ENCODE results near the gene LRFN2. TPM values are rescaled to one million over a fixed set of nuclear protein-coding genes. Genes with fewer than 3 reads are reported as not detected.
A peak's percentile ranks its signal among the peaks of the same experiment; 100 is the strongest.

LRFN2 gene
- total RNA-seq, 1 experiment from 2014 or later: not detected

DNA sequence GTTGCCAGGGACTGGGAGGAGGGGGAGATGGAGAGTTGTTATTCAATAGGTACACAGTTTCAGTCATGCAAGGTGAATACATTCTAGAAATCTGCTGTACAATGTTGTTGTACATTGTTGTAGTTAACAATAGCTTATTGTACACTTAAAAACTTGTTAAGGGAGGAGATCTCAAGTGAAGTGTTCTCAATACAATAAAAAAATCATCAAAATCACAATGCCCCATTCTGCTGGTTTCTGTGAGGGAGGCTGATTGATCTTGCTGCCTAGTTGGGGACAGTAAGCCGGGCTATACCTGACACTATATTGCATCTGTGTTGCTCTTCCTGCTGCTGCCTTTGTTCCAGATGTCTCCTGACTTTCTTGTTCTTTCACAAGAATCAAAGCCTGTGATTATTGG, 232.1 kb downstream of the LRFN2 start:
- Histone ChIP-seq H3K27ac (no peak overlapping the region), H3K36me3 (no peaks in the 10 kb centered on the region), H3K4me1 (replicated peaks) (no peaks in the 10 kb centered on the region), H3K9me3 (replicated peaks) (0 out of 2 replicates have a peak, but pooled peaks cover 2% of the 10 kb centered on the region), H3K27me3 (replicated peaks) (no peaks in the 10 kb centered on the region), H3K4me3 (no peak overlapping the region)
- DNase-seq (ENCODE audit: low read depth in 1 of 2, low spot score in 2 of 2): no peak

DNA sequence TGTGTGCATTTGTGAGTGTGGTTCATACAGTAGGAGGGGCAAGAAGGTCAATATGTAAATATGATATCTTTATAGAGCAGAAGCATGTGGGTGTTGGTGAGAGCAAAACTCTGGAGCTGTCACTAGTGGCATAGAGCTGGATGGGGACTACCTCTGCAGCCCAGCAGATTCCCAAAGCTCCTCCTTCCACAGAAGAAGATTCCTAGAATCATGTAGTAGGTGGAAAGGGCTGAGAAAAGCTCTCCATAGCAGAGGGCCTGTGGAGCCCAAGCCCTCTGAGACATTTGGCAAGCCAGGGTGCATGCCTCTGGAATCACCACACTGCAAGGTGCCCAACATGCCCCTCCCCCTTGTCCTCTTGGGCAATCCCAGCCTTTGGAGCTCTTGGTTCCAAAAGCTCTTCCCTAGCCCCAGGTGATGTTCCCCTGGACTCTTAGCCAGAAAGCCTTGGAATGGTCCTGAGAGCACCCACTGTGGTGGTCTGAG, 233.2 kb downstream of the LRFN2 start:
- no peak for DNase-seq (ENCODE audit: low read depth in 1 of 2, low spot score in 2 of 2)
- Histone ChIP-seq H3K4me1 (replicated peaks) (no peaks in the 10 kb centered on the region), H3K27me3 (replicated peaks) (no peaks in the 10 kb centered on the region), H3K4me3 (no peak overlapping the region), H3K9me3 (replicated peaks) (0 out of 2 replicates have a peak, but pooled peaks cover 2% of the 10 kb centered on the region), H3K36me3 (no peaks in the 10 kb centered on the region), H3K27ac (no peak overlapping the region)

DNA sequence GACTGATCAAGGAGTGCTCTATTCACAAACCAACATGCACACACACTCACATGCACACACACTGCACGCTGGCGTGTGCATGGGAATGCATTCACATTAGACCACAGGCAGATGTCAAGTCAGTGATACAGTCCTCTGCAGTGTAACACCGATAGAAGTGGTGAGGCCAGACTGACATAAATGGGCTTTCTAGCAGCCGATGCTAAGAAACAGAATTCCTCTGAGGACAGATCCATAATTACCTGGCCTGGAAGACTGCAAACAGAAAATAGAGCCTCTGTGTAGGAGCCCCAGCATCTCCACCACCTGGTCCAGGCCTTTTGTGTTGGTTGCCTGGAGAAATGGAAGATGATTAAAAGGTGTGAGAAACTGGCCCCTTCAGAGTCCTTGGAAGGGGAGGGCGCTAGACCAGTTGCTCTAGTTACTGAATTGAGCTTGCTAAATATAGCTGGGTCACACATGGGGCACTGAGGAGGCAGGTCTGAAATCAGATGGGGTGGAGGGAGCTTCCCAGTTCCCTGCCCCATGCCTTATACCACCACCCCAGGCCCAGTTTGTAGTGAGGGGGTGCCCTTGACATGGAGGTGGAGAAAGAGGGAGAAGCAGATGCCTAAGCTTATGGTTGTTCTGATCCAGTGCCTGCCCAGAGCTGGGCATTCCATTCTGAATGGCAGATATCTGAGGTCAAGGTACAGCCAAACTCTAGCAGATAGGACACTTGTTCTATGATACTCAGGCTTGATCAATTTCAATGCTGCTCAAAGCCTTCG, 233.8 kb downstream of the LRFN2 start:
- Histone ChIP-seq H3K36me3 (no peaks in the 10 kb centered on the region), H3K27ac (no peak overlapping the region), H3K9me3 (replicated peaks) (0 out of 2 replicates have a peak, but pooled peaks cover 2% of the 10 kb centered on the region), H3K4me3 (no peak overlapping the region), H3K4me1 (replicated peaks) (no peaks in the 10 kb centered on the region), H3K27me3 (replicated peaks) (no peaks in the 10 kb centered on the region)
- peak in 1 of 2 experiments; percentile 25 for DNase-seq (ENCODE audit: low read depth in 1 of 2, low spot score in 2 of 2)

DNA sequence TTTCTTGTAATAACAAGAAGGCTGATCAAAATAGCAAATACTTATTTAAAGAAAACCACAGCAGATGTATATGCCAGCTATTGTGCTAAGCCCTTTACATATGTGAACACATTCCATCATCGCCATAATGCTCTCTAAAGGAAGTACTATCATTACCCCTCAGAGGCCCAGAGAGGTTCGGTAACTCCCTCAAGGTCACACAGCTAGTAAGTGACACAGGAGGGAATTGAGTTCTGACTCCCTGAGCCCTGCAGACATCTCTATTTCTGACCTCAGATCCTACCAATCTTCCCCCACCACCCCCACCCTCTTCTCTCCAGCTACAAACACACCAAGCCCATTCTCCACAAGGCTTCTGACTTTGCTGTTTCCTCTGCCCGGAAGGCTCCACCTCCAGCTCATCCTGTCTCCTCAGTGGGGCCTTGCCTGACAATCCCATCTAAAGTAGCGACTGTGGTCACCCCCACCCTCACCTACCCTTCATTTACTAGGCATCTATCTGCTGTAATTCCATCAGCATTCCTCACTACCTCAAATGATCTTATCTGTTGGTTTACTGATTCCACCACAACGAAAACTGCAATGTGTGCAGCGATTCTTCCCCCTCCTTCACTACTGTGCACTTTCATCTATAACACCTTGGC, 234.5 kb downstream of the LRFN2 start:
- H3K4me1 ChIP-seq (replicated peaks): no peaks in the 10 kb centered on the region
- 0 out of 2 replicates have a peak, but pooled peaks cover 2% of the 10 kb centered on the region for H3K9me3 ChIP-seq (replicated peaks)
- DNase-seq (ENCODE audit: low read depth in 1 of 2, low spot score in 2 of 2): peak in 1 of 2 experiments; percentile 23
- H3K36me3 ChIP-seq: no peaks in the 10 kb centered on the region
- H3K4me3 ChIP-seq: no peak overlapping the region
- no peak overlapping the region for H3K27ac ChIP-seq
- H3K27me3 ChIP-seq (replicated peaks): no peaks in the 10 kb centered on the region

GRCh38 chr6:40352006-40352405, 235.2 kb downstream of the LRFN2 start:
- Histone ChIP-seq H3K27ac (no peak overlapping the region), H3K4me1 (replicated peaks) (no peaks in the 10 kb centered on the region), H3K4me3 (no peak overlapping the region), H3K36me3 (no peaks in the 10 kb centered on the region), H3K9me3 (replicated peaks) (0 out of 2 replicates have a peak, but pooled peaks cover 2% of the 10 kb centered on the region), H3K27me3 (replicated peaks) (no peaks in the 10 kb centered on the region)
- no peak for DNase-seq (ENCODE audit: low read depth in 1 of 2, low spot score in 2 of 2)

GRCh38 chr6:40350747-40351217, 236.4 kb downstream of the LRFN2 start:
- no peak overlapping the region for H3K4me3 ChIP-seq
- H3K27ac ChIP-seq: no peak overlapping the region
- no peaks in the 10 kb centered on the region for H3K27me3 ChIP-seq (replicated peaks)
- H3K9me3 ChIP-seq (replicated peaks): 0 out of 2 replicates have a peak, but pooled peaks cover 2% of the 10 kb centered on the region
- DNase-seq (ENCODE audit: low read depth in 1 of 2, low spot score in 2 of 2): no peak
- no peaks in the 10 kb centered on the region for H3K36me3 ChIP-seq
- no peaks in the 10 kb centered on the region for H3K4me1 ChIP-seq (replicated peaks)

DNA sequence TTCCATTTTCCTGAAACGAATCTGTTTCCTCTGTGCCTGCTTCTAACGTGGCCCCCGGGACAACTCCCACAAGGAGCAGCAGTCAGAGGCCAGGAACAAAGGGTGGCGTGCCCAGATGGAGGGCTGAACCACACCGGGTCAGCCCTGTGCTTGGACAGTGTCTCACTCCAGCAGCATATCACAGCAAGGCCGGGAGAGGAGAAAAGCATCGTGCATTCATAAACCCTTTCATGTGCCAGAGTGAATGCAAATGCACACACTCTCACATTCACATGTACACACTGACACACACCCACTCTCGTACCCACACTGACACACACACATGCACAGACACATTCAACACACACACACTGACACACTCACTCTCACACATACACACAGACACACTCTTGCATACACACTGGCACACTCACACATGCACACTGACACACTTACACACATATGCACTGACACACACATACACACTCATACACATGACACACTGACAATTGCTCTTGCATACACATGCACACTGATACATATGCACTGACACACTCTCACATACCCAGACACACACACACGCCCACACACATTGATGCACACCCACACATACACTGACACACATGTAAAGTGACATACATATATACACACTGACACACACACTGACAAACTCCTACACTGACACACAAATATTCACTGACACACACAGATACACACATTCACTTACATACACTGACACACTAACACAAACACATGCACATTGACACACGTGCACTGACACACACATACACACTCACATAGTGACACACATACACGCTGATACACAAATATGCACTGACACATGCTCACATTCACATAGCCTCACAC, 237.0 kb downstream of the LRFN2 start:
- peak in 1 of 2 experiments; percentile 27 for DNase-seq (ENCODE audit: low read depth in 1 of 2, low spot score in 2 of 2)
- 0 out of 2 replicates have a peak, but pooled peaks cover 2% of the 10 kb centered on the region for H3K9me3 ChIP-seq (replicated peaks)
- H3K27ac ChIP-seq: no peak overlapping the region
- no peaks in the 10 kb centered on the region for H3K27me3 ChIP-seq (replicated peaks)
- no peak overlapping the region for H3K4me3 ChIP-seq
- no peaks in the 10 kb centered on the region for H3K4me1 ChIP-seq (replicated peaks)
- H3K36me3 ChIP-seq: no peaks in the 10 kb centered on the region

DNA sequence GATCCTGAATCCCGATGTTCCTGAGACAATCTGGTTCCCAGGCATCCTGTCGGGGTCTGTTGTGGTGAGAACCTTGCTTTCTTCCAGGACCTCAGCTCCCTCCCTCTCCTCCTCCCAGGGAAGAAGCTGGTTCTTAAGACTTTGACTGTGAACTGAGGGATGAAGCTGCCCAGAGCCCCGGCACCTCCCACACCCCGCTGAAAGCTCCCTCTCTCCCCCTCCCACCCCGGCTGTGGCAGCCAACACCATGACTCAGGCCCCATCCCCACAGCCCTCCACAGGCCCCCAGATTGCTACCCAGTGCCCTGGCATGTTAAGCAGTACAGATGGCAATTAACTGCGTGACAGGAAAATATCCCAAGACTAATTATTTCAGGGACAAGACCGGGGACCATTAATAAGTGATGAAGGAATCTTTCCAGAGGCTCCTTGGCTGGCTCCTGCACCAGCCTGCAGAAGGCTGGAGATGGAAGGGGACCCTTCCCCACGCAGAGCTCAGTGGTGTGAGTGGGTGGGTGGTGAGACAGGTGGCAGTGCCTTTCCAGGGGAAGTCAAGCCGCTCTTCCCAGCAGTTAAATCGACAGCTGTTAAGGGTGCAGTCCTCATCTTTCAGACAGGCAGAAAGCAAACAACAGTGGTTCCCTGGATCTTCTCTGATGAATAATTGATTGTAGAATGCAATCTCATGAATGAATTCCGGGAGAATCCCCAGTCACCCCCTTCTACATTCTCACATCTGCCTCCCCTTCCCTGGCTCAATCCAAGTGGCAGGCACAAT, 237.9 kb downstream of the LRFN2 start:
- Histone ChIP-seq H3K27me3 (replicated peaks) (no peaks in the 10 kb centered on the region), H3K9me3 (replicated peaks) (0 out of 2 replicates have a peak, but pooled peaks cover 2% of the 10 kb centered on the region), H3K36me3 (no peaks in the 10 kb centered on the region), H3K4me1 (replicated peaks) (no peaks in the 10 kb centered on the region), H3K27ac (no peak overlapping the region), H3K4me3 (no peak overlapping the region)
- DNase-seq (ENCODE audit: low read depth in 1 of 2, low spot score in 2 of 2): peak in 1 of 2 experiments; percentile 30

DNA sequence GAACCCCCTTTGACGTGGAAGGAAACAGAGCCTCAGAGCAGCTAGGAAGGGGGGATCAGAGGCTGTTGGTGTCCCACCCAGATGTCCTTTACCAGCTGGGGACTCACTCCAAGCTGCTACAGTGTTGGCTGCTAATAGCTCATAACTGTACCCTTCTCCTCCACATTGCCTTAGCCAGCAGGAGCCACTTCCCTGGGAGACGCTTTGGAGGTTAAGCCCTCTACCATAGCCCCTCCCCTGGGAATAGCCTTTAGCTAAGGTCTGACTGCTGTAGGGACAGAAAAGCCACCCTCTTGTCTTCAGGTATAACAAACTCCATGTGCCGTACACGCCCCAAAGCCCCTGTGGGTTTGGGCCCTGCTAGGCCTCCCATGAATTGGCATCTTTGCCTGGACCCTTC, 238.6 kb downstream of the LRFN2 start:
- Histone ChIP-seq H3K36me3 (no peaks in the 10 kb centered on the region), H3K9me3 (replicated peaks) (0 out of 2 replicates have a peak, but pooled peaks cover 2% of the 10 kb centered on the region), H3K27me3 (replicated peaks) (no peaks in the 10 kb centered on the region), H3K4me1 (replicated peaks) (no peaks in the 10 kb centered on the region), H3K27ac (no peak overlapping the region), H3K4me3 (no peak overlapping the region)
- peak in 1 of 2 experiments; percentile 28 for DNase-seq (ENCODE audit: low read depth in 1 of 2, low spot score in 2 of 2)

DNA sequence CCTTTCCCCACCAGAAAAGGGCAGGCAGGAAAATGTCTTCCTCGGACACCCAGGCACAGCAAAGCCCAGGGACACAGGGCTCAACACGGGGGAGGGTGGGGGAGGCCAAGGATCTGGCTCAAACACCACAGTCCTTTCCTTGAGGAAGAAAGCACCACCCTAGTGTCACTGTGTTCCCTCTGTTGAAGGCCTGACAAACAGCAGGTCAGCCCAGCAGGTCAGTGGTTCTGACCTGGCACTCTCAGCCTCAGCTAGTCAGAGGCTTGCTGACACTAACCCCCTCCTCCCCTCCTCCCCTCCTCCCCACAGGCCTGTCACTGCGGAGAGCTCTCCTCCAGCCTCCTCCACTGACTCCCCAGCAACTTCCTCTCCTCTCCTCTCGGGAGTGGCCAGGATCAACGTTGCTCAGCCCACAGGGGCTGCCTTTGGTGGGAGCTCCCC, 239.6 kb downstream of the LRFN2 start:
- Histone ChIP-seq H3K36me3 (no peaks in the 10 kb centered on the region), H3K27me3 (replicated peaks) (no peaks in the 10 kb centered on the region), H3K9me3 (replicated peaks) (0 out of 2 replicates have a peak, but pooled peaks cover 2% of the 10 kb centered on the region), H3K4me3 (no peak overlapping the region), H3K4me1 (replicated peaks) (no peaks in the 10 kb centered on the region), H3K27ac (no peak overlapping the region)
- DNase-seq (ENCODE audit: low read depth in 1 of 2, low spot score in 2 of 2): peak in 1 of 2 experiments; percentile 34

- H3K4me3 ChIP-seq: no peak overlapping the region
These were observed 240.9 kb downstream of the LRFN2 start for GRCh38 chr6:40346246-40346645.

GRCh38 chr6:40344566-40345167, 242.5 kb downstream of the LRFN2 start:
- no peaks in the 10 kb centered on the region for H3K27me3 ChIP-seq (replicated peaks)

More at GRCh38 chr6:40346246-40346645, 240.9 kb downstream of the LRFN2 start:
- H3K9me3 ChIP-seq (replicated peaks): 0 out of 2 replicates have a peak, but pooled peaks cover 2% of the 10 kb centered on the region
- H3K36me3 ChIP-seq: no peaks in the 10 kb centered on the region
- no peak overlapping the region for H3K27ac ChIP-seq
- peak in 1 of 2 experiments; percentile 30 for DNase-seq (ENCODE audit: low read depth in 1 of 2, low spot score in 2 of 2)
- no peaks in the 10 kb centered on the region for H3K27me3 ChIP-seq (replicated peaks)
- no peaks in the 10 kb centered on the region for H3K4me1 ChIP-seq (replicated peaks)

More at GRCh38 chr6:40344566-40345167, 242.5 kb downstream of the LRFN2 start:
- peak in 1 of 2 experiments; percentile 33 for DNase-seq (ENCODE audit: low read depth in 1 of 2, low spot score in 2 of 2)
- Histone ChIP-seq H3K4me1 (replicated peaks) (no peaks in the 10 kb centered on the region), H3K27ac (no peak overlapping the region), H3K9me3 (replicated peaks) (no peaks in the 10 kb centered on the region), H3K4me3 (no peak overlapping the region), H3K36me3 (no peaks in the 10 kb centered on the region)
